GM11168 (cell line): Measurements from ENCODE around the gene LBHD2.
"Not testable (repeated sequence)": the region's sequence is repeated elsewhere in the genome, so short reads cannot be mapped to it uniquely, and the experiment has no call there.

ENCODE experiments used
- in situ Hi-C: fragments of 300-500 bp; cut with MboI; formaldehyde crosslinking; loops from one replicate; pipeline ENCODE4 v1.12.0; 2022; ENCODE audit warnings: low sequenced_read_pairs; ENCODE audit not compliant: unreplicated experiment

Gene LBHD2

GRCh38 chr14:103115845-103116572, 32.0 kb downstream of the LBHD2 start:
- in situ Hi-C loops, result no loop called here

- in situ Hi-C loops, result no loop called here
Measured at GRCh38 chr14:103116636-103117035, 32.6 kb downstream of the LBHD2 start.

GRCh38 chr14:103117499-103117898, 33.5 kb downstream of the LBHD2 start:
- in situ Hi-C loops, result not testable (repeated sequence)

- in situ Hi-C loops, result no loop called here
Measured at GRCh38 chr14:103118018-103118662, 34.1 kb downstream of the LBHD2 start.

- in situ Hi-C loops, result no loop called here
Measured at GRCh38 chr14:103118663-103119404, 34.8 kb downstream of the LBHD2 start.

- in situ Hi-C loops, result not testable (repeated sequence)
Measured at GRCh38 chr14:103119527-103119926, 35.5 kb downstream of the LBHD2 start.

DNA sequence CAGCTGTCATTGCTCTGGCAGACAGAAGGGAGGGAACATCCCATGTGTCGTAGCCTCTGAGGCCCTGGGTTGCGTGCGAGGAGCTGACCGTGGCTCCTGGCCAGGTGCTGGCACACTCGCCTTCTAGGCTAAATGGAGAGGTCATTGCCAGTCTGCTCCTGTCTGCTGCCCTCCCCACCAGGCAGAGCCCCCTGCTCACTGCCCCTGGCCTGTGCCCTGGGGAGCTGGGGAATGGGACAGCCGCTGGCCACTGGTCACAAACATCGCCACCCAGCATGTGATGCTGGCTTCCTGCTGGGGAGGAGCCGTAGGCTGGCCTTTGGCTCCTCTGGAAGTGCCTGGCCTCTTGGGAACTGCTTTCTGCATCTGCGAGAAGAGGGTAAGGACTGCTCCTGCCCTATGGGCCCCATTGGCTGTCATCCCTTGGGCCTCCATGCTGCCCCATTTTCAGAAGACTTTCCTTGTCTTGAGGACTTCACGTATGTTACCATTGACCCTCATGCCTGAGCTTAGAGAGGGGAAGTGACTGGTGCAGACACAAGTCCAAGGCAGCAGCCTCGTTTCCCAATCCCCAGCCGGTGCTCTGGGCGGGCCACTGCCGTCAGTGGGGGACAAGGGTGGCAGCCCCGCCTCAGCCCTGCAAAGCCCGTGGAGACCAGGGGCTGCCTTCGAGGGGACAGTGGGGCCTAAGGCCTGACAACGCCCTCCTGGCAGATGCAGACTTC, 37.3 kb downstream of the LBHD2 start:
- in situ Hi-C loops, result no loop called here

GRCh38 chr14:103121846-103122584, 38.0 kb downstream of the LBHD2 start:
- in situ Hi-C loops, result no loop called here

DNA sequence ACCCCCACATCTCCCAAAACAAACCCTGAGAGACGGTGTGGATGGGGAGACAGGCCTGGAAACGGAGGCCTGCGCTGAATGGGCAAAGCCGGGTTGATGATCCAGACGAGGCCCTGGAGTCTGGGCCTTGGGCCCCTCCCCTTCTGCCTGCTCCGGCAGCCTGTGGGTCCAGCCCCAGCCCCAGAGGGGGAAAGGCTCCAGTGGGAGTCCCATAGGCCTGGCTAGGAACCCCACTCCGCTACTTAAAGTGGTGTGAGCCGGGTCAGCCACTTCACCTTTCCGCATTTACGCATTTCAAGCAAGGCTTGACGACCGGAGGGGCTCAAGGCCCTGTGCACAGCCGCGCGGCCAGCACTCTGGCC, 38.6 kb downstream of the LBHD2 start:
- in situ Hi-C loops, result no loop called here

GRCh38 chr14:103122947-103123633, 39.1 kb downstream of the LBHD2 start, which contains the start of gene TNFAIP2:
Gene TNFAIP2, plus strand, starts transcription at chr14:103123461. Its CDS starts 2,997 bp downstream, at chr14:103126458.
- in situ Hi-C loops, result no loop called here

GRCh38 chr14:103123634-103124500, 39.9 kb downstream of the LBHD2 start:
- in situ Hi-C loops, result no loop called here

DNA sequence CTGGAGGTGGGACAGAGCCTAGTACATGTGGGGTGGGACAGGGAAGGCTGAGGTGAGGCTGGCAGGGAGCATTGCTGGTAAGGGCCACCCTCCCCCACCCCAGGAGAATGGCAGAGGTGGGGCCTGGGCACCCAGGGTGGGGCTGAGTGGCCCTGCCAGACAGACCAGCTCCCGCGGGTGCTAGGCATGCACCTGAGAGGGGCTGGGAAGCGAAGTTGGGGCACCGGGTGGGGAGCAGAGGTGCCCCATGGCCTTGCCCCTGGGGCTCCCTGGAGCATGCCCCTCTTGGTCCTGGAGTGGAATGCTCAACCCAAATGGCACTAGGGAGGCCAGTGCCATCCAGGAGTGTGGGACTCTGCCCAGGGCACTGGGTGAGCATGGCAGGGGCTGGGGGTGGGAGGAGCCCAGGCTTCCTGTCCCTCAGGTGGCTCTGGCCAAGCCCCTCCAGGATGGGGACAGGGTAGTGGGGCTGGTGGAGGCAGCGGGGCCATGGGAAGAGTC, 40.5 kb downstream of the LBHD2 start:
- in situ Hi-C loops, result no loop called here

- in situ Hi-C loops, result no loop called here
Measured at GRCh38 chr14:103125098-103126070, 41.4 kb downstream of the LBHD2 start.

- in situ Hi-C loops, result no loop called here
Measured at GRCh38 chr14:103126088-103126872, 42.3 kb downstream of the LBHD2 start.

DNA sequence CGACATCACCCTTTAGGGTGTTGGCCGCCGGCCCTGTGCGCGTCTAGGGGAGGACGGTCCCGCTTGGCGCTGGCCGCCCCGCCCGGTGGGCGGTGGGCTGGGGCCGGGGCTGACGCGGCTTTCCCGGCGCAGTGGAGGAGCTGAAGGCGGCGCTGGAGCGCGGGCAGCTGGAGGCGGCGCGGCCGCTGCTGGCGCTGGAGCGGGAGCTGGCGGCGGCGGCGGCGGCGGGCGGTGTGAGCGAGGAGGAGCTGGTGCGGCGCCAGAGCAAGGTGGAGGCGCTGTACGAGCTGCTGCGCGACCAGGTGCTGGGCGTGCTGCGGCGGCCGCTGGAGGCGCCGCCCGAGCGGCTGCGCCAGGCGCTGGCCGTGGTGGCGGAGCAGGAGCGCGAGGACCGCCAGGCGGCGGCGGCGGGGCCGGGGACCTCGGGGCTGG, 42.9 kb downstream of the LBHD2 start:
- in situ Hi-C loops, result no loop called here

- in situ Hi-C loops, result no loop called here
Measured at GRCh38 chr14:103127356-103127755, 43.3 kb downstream of the LBHD2 start.
